K562 (cell line): ENCODE data around the gene DCUN1D4. TPM values are rescaled to one million over a fixed set of nuclear protein-coding genes. Genes with fewer than 3 reads are reported as not detected.

ENCODE experiments used
- CEBPG ChIP-seq, 3 experiments: fragments of 200-800 bp in 1 of 3; sonication (Bioruptor generic) in 1 of 3; sonication (generic) in 1 of 3; formaldehyde crosslinking in 1 of 3; IDR thresholded peaks in 2 of 3; conservative IDR thresholded peaks in 1 of 3; 2 replicates each; pipeline versions ENCODE4 v1.6.1 to v1.8.0; 2016 to 2022; ENCODE audit warnings: missing compliant biosample characterization in 2 of 3, missing genetic modification characterization in 2 of 3, mild to moderate bottlenecking in 1 of 3, missing genetic modification reagents in 1 of 3
- CLOCK ChIP-seq: fragments of 250-450 bp; sonication (Bioruptor Pico); IDR thresholded peaks from 2 replicates; pipeline ENCODE4 v1.4.0; 2020; ENCODE audit warnings: mild to moderate bottlenecking, moderate library complexity, borderline replicate concordance
- ETS2 ChIP-seq: IDR thresholded peaks from 2 replicates; pipeline ENCODE4 v1.6.1; 2016; ENCODE audit warnings: borderline replicate concordance, missing genetic modification characterization, mild to moderate bottlenecking, moderate library complexity, missing compliant biosample characterization; ENCODE audit not compliant: poor library complexity, severe bottlenecking
- FOXA3 ChIP-seq, 2 experiments: fragments of 450-650 bp in 1 of 2; sonication (generic) in 1 of 2; formaldehyde crosslinking; IDR thresholded peaks in 1 of 2; conservative IDR thresholded peaks in 1 of 2; 2 replicates each; pipeline versions ENCODE4 v1.4.0 to v1.8.0; 2020 to 2022; ENCODE audit warnings: mild to moderate bottlenecking in 2 of 2, missing genetic modification reagents in 1 of 2
- HCFC1 ChIP-seq: IDR thresholded peaks from 2 replicates; pipeline ENCODE4 v1.6.1; 2012; ENCODE audit warnings: low read depth, low read length, improper control_type of control experiment
- HES1 ChIP-seq: fragments of 450-650 bp; IDR thresholded peaks from 2 replicates; pipeline ENCODE4 v1.6.1; 2016; ENCODE audit warnings: low read depth, mild to moderate bottlenecking, moderate library complexity
- MBD2 ChIP-seq: sonication (generic); IDR thresholded peaks from 2 replicates; pipeline ENCODE4 v1.6.1; 2016; ENCODE audit warnings: low read depth, borderline replicate concordance
- NCOR1 ChIP-seq: fragments of 450-650 bp; IDR thresholded peaks from 2 replicates; pipeline ENCODE4 v1.6.1; 2016; ENCODE audit warnings: mild to moderate bottlenecking, moderate library complexity
- NFE2 ChIP-seq: IDR thresholded peaks from 2 replicates; pipeline ENCODE4 v1.6.1; 2014; ENCODE audit warnings: antibody characterized with exemption, low read depth
- PHF20 ChIP-seq: fragments of 450-650 bp; IDR thresholded peaks from 2 replicates; pipeline ENCODE4 v1.6.1; 2018; ENCODE audit not compliant: partially characterized antibody
- SREBF2 ChIP-seq: sonication (generic); formaldehyde crosslinking; IDR thresholded peaks from 2 replicates; pipeline ENCODE4 v1.4.0; 2020; ENCODE audit warnings: mild to moderate bottlenecking, missing genetic modification reagents
- ZNF57 ChIP-seq: fragments of 450-650 bp; formaldehyde crosslinking; IDR thresholded peaks from 2 replicates; pipeline ENCODE4 v1.4.0; 2020; ENCODE audit warnings: mild to moderate bottlenecking, moderate library complexity
- polyA plus RNA-seq, 8 experiments: library from polyadenylated mRNA; depleted of rRNA in 4 of 8; stranded (reverse) in 5 of 8; unstranded in 3 of 8; fragments of >200 nt; fragmentation: Nextera tagmentation in 2 of 8; fragmentation: Illumina TruSeq in 1 of 8; extraction: Ambion mirVana in 2 of 8; extraction: Trizol in 1 of 8; gene quantifications; 2 replicates each; pipeline versions ENCODE4 v1.2.1 to v1.2.3, GENCODE V29; 2011 to 2014; ENCODE audit warnings: inconsistent platforms in 1 of 8, missing spikeins in 1 of 8
- total RNA-seq, 7 experiments: library from RNA; depleted of rRNA in 6 of 7; stranded (reverse); fragments of >200 nt in 6 of 7; fragmentation: Illumina TruSeq in 2 of 7; extraction: Trizol in 2 of 7; gene quantifications; 2 replicates each; pipeline versions ENCODE4 v1.2.1 to v1.2.3, GENCODE V29; 2011 to 2021; ENCODE audit warnings: low replicate concordance in 1 of 7
- TF ChIP-seq, protein P1 (sequence below): fragments of 250-450 bp; sonication (Bioruptor Pico); IDR thresholded peaks from 2 replicates; pipeline ENCODE4 v1.8.0; 2022; ENCODE audit warnings: inconsistent platforms
- TF ChIP-seq, protein P2 (sequence below): fragments of 450-650 bp; IDR thresholded peaks from 2 replicates; pipeline ENCODE4 v1.6.1; 2016; ENCODE audit warnings: mild to moderate bottlenecking
- TF ChIP-seq, protein P3 (sequence below): fragments of 250-450 bp; sonication (Bioruptor Pico); IDR thresholded peaks from 2 replicates; pipeline ENCODE4 v1.8.0; 2021; ENCODE audit warnings: moderate library complexity, mild to moderate bottlenecking, inconsistent platforms
- TF ChIP-seq, protein P4 (sequence below): fragments of 250-450 bp; sonication (Bioruptor Pico); IDR thresholded peaks from 2 replicates; pipeline ENCODE4 v1.5.1; 2021; ENCODE audit warnings: mild to moderate bottlenecking

Gene DCUN1D4
- total and polyA plus RNA-seq, 9 of the 15 experiments (the other 6 are each of a cell fraction or from before 2014, with no cell fraction given), result 15.1 to 73.5 (median 23.0) TPM

DNA sequence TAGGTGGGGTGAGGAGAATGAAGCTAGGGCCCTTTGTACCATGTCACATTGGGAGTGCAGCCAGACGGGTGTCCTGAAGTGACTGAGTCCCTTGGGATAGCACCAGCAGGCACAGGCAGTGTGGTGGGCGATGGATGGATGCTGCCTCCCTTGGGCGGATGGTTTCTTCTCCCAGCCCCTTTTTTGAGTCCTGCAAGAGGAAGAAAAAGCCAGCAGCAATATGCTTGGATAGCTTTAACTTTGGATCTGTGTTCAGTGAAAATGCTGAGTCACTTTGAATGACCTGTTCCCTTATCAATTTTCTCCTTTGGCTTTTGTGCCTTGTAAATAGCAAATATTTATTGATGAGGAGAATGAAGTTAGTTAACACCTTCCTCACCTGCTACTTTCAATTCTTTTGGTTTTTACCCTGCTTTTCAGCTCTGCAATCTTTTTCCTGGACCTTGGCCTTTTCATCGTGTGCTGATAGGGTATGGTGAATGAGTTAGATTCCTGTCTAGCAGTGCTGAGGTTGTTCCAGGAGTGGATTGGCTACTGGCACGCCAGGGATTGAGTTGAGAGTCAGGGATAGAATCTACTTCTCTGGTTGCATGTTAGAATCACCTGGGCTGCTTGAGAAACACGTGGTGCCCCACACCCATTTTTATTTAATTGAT is 10.2 kb downstream of the DCUN1D4 start (continued):
- TF ChIP-seq, protein P1, sequence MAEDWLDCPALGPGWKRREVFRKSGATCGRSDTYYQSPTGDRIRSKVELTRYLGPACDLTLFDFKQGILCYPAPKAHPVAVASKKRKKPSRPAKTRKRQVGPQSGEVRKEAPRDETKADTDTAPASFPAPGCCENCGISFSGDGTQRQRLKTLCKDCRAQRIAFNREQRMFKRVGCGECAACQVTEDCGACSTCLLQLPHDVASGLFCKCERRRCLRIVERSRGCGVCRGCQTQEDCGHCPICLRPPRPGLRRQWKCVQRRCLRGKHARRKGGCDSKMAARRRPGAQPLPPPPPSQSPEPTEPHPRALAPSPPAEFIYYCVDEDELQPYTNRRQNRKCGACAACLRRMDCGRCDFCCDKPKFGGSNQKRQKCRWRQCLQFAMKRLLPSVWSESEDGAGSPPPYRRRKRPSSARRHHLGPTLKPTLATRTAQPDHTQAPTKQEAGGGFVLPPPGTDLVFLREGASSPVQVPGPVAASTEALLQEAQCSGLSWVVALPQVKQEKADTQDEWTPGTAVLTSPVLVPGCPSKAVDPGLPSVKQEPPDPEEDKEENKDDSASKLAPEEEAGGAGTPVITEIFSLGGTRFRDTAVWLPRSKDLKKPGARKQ (CRISPR knock-in tag), result no peak
- TF ChIP-seq, protein P2, sequence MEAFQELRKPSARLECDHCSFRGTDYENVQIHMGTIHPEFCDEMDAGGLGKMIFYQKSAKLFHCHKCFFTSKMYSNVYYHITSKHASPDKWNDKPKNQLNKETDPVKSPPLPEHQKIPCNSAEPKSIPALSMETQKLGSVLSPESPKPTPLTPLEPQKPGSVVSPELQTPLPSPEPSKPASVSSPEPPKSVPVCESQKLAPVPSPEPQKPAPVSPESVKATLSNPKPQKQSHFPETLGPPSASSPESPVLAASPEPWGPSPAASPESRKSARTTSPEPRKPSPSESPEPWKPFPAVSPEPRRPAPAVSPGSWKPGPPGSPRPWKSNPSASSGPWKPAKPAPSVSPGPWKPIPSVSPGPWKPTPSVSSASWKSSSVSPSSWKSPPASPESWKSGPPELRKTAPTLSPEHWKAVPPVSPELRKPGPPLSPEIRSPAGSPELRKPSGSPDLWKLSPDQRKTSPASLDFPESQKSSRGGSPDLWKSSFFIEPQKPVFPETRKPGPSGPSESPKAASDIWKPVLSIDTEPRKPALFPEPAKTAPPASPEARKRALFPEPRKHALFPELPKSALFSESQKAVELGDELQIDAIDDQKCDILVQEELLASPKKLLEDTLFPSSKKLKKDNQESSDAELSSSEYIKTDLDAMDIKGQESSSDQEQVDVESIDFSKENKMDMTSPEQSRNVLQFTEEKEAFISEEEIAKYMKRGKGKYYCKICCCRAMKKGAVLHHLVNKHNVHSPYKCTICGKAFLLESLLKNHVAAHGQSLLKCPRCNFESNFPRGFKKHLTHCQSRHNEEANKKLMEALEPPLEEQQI, result no peak
- no peak for TF ChIP-seq HES1
- TF ChIP-seq SREBF2 (CRISPR knock-in tag), result no peak
- TF ChIP-seq HCFC1, result no peak
- no peak for TF ChIP-seq CEBPG (CRISPR knock-in tag; IDR thresholded peaks at IDR 0.05)
- TF ChIP-seq CEBPG (tag; conservative IDR thresholded peaks at IDR 0.05 in 1 of 2, IDR thresholded peaks at IDR 0.05 in 1 of 2), result no peak
- TF ChIP-seq MBD2, result no peak
- TF ChIP-seq NCOR1, result peak; percentile 22; the same call in 1 of the 2 replicates
- TF ChIP-seq CLOCK, result no peak
- 0 out of 4 replicates have a peak, but pooled peaks of 1 of the 2 experiments have one; percentile 14 for TF ChIP-seq FOXA3 (CRISPR knock-in tag; conservative IDR thresholded peaks at IDR 0.05 in 1 of 2, IDR thresholded peaks at IDR 0.05 in 1 of 2)
- TF ChIP-seq ZNF57, result no peak
- TF ChIP-seq, protein P3, sequence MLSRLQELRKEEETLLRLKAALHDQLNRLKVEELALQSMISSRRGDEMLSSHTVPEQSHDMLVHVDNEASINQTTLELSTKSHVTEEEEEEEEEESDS (CRISPR knock-in tag), result no peak
- TF ChIP-seq NFE2, result peak; percentile 94
- TF ChIP-seq, protein P4, sequence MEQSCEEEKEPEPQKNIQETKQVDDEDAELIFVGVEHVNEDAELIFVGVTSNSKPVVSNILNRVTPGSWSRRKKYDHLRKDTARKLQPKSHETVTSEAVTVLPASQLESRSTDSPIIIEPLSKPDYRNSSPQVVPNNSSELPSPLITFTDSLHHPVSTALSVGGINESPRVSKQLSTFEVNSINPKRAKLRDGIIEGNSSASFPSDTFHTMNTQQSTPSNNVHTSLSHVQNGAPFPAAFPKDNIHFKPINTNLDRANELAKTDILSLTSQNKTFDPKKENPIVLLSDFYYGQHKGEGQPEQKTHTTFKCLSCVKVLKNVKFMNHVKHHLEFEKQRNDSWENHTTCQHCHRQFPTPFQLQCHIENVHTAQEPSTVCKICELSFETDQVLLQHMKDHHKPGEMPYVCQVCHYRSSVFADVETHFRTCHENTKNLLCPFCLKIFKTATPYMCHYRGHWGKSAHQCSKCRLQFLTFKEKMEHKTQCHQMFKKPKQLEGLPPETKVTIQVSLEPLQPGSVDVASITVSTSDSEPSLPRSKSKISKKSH (CRISPR knock-in tag), result no peak
- no peak for TF ChIP-seq PHF20
- no peak for TF ChIP-seq ETS2 (tag)
